ENCODE measurements around the gene ANK2. TPM values are rescaled to one million over a fixed set of nuclear protein-coding genes. Genes with fewer than 3 reads are reported as not detected.
"Not testable (repeated sequence)": the region's sequence is repeated elsewhere in the genome, so short reads cannot be mapped to it uniquely, and the experiment has no call there.

ANK2 gene
- total RNA-seq, 1 donor from 2014 or later: 0.68 TPM

DNA sequence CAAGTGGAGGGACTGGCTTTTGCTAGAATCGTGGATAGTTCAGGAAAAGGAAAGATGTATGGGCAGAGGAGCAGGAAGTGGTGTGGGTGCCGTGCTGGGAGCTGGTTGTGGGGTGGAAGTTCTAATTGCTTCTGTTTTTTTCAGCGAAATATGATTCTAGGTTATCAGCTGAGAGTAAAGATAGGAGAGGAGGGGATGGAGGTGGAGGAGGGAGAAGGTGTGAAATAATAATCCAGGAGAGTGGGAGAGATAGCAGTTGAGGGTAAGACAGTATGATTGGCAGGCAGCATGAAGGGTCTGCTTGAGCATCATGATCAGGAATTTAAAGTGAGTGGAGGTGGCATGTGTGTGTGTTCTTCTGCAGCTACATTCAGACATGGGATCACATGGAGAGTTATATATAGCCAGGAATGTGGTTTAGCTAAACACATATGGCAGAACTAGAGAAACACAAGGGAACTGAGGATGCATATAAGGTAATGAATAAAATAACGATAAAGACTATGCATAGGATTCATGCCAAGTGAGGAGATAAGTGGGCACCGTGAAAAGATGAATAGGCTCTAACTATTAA, 133.7 kb downstream of the ANK2 start:
- DNase-seq (ENCODE audit: low spot score): no peak

GRCh38 chr4:113186220-113186619, 136.8 kb downstream of the ANK2 start:
- DNase-seq (ENCODE audit: low spot score); ATAC-seq: not testable (repeated sequence)

More for the DNA sequence above, 133.7 kb downstream of the ANK2 start:
- no peak for ATAC-seq

DNA sequence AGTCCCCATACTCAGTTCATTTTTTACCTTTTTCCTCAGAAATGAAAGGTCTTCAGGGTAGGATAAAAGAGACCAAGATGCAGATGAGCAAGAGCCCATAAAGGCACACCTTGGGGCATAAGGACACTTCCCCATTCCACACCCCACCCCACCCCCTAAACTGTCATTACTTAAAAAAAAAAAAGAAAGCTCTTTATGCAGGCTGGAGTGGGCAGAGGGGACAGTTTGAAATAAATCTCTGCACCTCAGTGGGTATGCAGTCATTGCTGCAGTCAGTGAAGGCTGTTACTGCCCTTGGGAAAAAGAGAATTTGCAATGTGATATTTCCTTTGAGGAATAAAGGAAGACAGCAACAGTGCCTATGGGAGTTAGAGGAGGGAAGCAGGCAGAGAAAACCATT, 137.5 kb downstream of the ANK2 start:
- DNase-seq (ENCODE audit: low spot score) (no peak), ATAC-seq (no peak)

DNA sequence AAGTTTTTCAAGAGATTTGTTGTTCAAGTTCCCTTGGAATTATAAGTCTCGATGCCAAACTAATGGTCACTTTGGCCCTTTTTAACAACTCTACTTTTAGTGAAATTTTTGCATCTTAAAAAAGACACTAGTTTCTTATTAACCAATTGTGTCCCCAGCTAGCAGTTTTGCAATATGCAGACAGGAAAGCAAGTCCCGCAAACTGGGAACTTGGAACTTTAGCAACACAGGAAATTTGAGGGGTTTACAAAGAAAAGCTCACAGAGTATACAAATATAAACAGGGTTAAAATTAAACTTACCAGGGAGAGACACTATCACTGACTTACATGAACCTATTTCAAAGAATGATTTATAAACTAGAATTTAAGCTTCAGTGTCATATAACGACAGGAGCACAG, 137.9 kb downstream of the ANK2 start:
- DNase-seq (ENCODE audit: low spot score) (no peak), ATAC-seq (no peak)

GRCh38 chr4:113189546-113189945, 140.1 kb downstream of the ANK2 start:
- DNase-seq (ENCODE audit: low spot score) (no peak), ATAC-seq (no peak)

GRCh38 chr4:113209153-113209552, 159.7 kb downstream of the ANK2 start:
- no peak for DNase-seq (ENCODE audit: low spot score)
- no peak for ATAC-seq

GRCh38 chr4:113209652-113210320, 160.3 kb downstream of the ANK2 start:
- no peak for DNase-seq (ENCODE audit: low spot score)
- ATAC-seq: no peak

- DNase-seq (ENCODE audit: low spot score) (no peak), ATAC-seq (no peak)
Observed at GRCh38 chr4:113212613-113213012, 163.2 kb downstream of the ANK2 start.

GRCh38 chr4:113221990-113222389, 172.5 kb downstream of the ANK2 start:
- DNase-seq (ENCODE audit: low spot score): no peak
- no peak for ATAC-seq

GRCh38 chr4:113222471-113222870, 173.0 kb downstream of the ANK2 start:
- no peak for ATAC-seq
- DNase-seq (ENCODE audit: low spot score): no peak

GRCh38 chr4:113223001-113223400, 173.5 kb downstream of the ANK2 start:
- ATAC-seq: no peak
- no peak for DNase-seq (ENCODE audit: low spot score)

DNA sequence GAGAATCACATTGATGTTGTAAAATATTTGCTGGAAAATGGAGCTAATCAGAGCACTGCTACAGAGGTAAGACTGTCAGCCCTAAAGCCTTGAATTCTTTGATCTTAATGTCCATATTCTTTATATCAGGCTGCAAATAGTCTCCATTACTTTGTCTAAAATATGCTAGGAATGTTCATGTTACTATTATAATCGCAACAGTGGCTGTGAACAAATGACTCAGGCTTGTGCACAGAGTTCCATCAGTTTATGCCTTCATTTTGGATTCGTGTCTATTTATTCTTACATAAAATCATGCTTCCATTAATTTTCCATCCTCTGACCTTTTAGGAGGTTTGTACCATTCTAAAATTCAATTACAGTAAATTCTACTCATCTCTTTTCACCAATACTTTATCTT, 182.7 kb downstream of the ANK2 start:
- DNase-seq (ENCODE audit: low spot score): no peak
- no peak for ATAC-seq

DNA sequence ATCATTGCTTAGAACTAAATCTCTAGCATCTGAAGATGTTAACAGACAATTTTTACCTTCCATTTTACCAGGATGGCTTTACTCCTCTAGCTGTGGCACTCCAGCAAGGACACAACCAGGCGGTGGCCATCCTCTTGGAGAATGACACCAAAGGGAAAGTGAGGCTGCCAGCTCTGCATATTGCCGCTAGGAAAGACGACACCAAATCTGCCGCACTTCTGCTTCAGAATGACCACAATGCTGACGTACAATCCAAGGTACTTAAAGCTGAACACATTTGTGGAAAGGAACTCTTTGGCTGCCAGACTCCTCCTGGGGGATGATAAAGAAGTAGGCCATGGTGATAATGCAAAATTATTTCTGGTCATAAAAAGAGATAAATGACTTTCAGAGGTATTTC, 187.5 kb downstream of the ANK2 start:
- DNase-seq (ENCODE audit: low spot score) (no peak), ATAC-seq (no peak)

DNA sequence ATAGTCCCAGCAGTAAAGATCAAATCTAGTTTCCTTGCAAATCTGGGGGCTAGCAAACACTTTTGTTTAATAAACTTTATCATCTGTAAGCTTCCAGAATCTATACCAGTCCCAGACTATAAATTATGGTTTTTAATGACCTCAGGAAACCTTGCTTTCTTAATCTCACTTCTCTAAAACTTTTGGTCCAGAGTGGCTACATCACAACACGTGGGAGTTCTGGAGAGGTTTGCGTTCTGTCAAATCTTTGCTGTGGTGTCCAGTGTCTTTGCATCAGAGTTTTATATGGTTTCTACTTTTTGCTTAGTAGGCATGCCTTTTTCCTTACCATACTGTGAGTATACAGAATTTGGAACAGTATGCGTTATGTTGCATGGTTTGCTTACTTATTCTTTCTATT, 193.9 kb downstream of the ANK2 start:
- ATAC-seq (no peak), DNase-seq (ENCODE audit: low spot score) (no peak)

DNA sequence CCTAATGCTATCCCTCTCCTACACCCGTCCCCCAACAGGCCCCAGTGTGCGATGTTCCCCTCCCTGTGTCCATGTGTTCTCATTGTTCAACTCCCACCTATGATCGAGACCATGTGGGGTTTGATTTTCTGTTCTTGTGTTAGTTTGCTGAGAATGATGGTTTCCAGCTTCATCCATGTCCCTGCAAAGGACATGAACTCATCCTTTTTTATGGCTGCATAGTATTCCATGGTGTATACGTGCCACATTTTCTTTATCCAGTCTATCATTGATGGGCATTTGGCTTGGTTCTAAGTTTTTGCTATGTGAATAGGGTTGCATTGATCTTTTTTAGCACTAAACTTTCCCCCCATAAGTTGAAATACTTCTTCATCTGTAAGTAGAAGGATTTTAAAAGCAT, 195.3 kb downstream of the ANK2 start:
- not testable (repeated sequence) for DNase-seq (ENCODE audit: low spot score); ATAC-seq

DNA sequence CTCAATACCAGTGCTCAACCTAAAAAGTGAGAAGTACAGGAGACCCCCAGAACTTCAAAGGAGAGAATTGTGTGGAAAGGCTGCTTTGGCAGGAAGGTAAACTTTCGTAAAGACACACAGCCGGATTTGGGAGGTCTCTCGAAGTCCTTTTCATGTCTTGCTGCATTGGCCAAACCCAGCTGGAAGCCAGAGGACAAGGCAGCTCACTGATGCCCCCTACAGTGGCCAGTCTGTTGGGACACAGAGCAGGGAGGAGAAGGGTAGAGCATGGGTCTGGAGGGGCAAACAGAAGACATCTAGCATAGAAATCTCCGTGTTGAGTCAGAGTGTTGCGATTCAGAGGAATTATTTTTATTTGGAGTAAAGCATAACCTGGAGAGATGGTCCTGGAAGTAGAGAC, 198.9 kb downstream of the ANK2 start:
- DNase-seq (ENCODE audit: low spot score) (no peak), ATAC-seq (no peak)

GRCh38 chr4:113255628-113256027, 206.2 kb downstream of the ANK2 start:
- ATAC-seq (no peak), DNase-seq (ENCODE audit: low spot score) (no peak)

DNA sequence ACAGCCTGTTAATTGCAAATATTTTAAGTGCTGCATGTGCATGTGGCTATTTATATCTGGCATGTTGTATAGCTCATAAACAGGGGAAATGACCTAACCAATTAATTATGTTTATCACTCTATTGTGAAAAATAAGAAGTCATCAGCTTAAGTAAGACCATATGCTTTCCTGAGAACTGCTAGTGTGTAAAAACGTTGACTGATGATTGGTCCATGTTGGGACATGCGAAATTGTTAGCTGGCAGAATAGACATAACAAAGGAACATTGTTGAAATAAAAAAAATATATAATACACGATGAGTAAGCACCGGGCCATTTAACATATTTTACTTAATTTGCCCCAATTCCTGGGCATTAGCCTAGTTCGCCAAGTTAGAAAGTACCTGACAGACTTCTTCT, 207.5 kb downstream of the ANK2 start:
- no peak for DNase-seq (ENCODE audit: low spot score)
- ATAC-seq: no peak

DNA sequence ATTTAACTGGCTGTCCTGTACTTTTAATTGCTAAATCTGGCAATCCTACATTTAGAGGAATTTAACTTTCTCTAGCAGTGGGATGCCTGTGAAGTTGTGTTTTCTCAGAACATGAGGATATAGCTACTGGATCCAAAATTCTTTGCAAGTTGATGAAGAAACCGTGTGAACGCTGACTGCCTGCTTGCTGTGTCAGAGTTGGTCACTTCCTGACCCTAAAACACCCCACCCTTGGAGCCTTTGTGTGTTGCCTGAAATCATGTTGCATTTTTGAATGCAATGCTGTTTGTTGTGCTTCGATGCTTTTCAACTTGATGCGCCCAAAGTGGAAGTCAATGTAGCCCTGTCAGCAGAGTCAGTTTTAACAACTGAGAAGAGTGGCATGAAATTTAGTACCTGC, 211.2 kb downstream of the ANK2 start:
- DNase-seq (ENCODE audit: low spot score): no peak
- ATAC-seq: no peak

GRCh38 chr4:113263274-113263673, 213.8 kb downstream of the ANK2 start:
- ATAC-seq (no peak), DNase-seq (ENCODE audit: low spot score) (no peak)

DNA sequence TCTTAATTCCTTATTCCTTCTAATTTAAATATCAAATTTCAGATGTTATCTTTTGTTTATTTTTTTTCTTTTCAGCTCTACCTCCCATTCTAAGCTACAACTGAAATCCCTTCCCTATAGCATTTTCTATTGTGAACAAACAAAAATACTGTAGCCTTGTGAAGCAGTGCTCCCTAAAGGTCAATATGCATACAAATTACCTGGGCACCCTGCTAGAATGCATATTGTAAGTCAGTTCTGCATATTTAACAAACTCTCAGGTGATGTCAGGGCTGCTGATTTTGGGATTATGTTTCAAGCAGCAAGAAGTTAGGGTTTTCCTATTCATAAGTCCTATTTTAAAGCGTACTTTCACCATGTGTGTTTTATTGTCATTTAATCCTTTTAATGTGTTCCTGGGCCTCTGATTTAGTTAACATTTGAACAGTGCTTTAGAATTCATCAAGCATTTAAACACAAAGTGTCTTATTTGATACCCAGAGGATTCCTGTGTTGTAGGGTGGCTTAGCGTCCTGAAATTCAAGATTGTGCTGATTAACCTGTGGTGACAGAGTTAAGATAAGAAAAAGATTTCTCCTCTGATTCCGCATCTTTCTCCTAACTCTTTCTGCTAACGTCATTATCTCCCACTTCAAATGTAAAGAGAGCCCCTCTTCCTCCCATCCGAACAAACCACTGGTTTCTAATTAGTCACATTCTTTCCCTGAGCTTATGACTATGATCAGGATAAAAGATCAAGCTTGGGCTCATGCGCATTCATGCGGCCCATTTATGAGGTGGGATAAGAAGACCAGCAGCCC, 221.3 kb downstream of the ANK2 start:
- ATAC-seq (no peak), DNase-seq (ENCODE audit: low spot score) (no peak)

DNA sequence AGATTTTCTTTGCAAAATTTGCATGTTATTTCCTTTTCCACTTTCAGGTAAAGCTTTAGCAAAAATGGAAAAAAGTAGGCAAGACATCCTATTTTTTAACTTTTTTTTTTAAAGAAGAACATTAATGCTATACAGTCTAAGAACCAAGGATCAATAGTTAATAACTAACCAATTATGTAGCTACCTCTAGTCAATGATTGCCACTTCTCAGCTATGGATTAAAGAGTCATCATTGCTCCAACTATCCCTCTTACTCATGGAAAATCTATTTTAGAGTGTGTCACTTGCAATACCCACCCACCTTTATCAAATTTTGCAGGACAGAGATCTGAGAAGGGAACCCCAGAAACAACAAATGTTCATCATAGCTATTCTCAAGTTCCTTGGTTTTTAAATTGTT, 223.1 kb downstream of the ANK2 start:
- ATAC-seq: no peak

More for the DNA sequence above, 223.1 kb downstream of the ANK2 start:
- no peak for DNase-seq (ENCODE audit: low spot score)
